ENCODE measurements around the gene PRPF19.

PRPF19 gene

GRCh38 chr11:60937811-60938210, 31.4 kb upstream of the PRPF19 start:
- DNase-seq (ENCODE audit: low spot score) = no peak

DNA sequence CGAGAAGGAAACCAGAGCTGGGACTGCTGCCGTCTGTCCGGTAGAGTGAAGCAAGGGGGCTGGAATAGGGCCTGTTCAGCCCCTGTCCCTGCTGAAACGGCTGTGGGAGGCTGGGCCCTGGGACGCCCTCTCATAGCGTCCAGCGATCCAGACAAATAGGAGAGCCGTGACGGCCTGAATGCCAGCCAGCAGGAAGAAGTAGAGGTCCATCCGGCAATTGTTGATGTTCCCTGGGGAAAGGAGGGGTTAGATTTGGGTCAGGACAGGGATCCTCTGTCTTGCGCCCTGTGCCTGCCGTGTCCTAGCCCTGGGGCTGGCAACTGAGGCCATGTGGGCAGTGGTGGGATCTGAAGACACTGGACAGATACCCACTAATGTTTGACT, 30.8 kb upstream of the PRPF19 start:
- DNase-seq (ENCODE audit: low spot score) = no peak

DNA sequence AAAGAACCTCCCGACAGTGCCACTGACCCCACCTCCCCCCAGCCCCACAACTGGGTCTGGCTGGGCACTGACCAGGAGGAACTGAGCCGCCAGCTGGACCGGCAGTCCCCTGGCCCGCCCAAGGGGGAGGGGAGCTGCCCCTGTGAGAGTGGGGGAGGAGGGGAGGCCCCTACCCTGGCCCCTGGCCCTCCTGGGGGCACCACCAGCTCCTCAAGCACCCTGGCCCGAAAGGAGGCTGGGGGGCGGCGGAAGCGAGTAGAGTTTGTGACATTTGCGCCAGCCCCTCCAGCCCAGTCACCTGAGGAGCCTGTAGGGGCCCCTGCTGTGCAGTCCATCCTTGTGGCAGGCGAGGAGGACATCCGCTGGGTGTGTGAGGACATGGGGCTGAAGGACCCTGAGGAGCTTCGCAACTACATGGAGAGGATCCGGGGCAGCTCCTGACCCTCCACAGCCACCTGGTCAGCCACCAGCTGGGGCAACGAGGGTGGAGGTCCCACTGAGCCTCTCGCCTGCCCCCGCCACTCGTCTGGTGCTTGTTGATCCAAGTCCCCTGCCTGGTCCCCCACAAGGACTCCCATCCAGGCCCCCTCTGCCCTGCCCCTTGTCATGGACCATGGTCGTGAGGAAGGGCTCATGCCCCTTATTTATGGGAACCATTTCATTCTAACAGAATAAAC, 30.2 kb upstream of the PRPF19 start:
- no peak for DNase-seq (ENCODE audit: low spot score)

- no peak for DNase-seq (ENCODE audit: low spot score)
Measured at GRCh38 chr11:60935676-60936442, 29.5 kb upstream of the PRPF19 start.

GRCh38 chr11:60934790-60935605, 28.6 kb upstream of the PRPF19 start:
- no peak for DNase-seq (ENCODE audit: low spot score)

DNA sequence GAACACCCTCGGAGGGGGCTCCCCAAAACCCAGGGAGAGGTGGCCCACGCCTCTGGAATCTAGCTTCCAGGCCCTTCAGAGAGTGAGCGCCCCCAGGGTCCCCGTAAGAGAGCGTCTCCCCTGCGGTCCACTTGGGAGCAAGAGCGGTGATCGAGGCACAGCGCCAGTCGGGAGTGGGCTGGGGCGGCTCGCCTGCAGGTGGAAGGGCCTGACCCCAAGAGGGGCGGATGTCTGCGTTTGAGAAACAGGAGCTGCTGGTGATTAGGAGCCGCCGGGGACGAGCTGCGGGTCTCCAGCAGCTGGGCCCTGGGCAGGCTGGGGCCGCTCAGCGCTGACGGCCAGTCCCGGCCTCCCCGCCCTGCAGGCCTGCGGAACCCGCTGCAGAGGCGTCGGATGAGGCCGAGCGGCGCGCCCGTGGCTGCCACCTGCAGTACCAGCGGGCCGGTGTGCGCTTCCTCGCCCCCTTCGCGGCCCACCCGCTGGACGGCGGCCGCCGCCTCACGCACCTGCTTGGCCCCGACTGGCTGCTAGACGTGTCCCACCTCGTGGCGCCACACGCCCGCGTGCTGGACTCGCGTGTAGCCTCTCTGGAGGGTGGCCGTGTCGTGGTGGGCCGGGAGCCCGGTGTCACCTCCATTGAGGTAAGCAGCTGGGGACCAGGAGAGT, 27.9 kb upstream of the PRPF19 start:
- DNase-seq (ENCODE audit: low spot score) = no peak

GRCh38 chr11:60933416-60934123, 27.2 kb upstream of the PRPF19 start:
- no peak for DNase-seq (ENCODE audit: low spot score)

- DNase-seq (ENCODE audit: low spot score) = no peak
Measured at GRCh38 chr11:60932605-60933356, 26.4 kb upstream of the PRPF19 start.

GRCh38 chr11:60931917-60932316, 25.5 kb upstream of the PRPF19 start:
- DNase-seq (ENCODE audit: low spot score) = no peak

- DNase-seq (ENCODE audit: low spot score) = no peak
Measured at GRCh38 chr11:60930394-60930793, 24.0 kb upstream of the PRPF19 start.

- no peak for DNase-seq (ENCODE audit: low spot score)
Measured at GRCh38 chr11:60929764-60930163, 23.4 kb upstream of the PRPF19 start.

- DNase-seq (ENCODE audit: low spot score) = no peak
Measured at GRCh38 chr11:60928563-60929001, 22.2 kb upstream of the PRPF19 start.

GRCh38 chr11:60927600-60927999, 21.2 kb upstream of the PRPF19 start:
- DNase-seq (ENCODE audit: low spot score) = no peak

GRCh38 chr11:60927061-60927592, 20.7 kb upstream of the PRPF19 start:
- no peak for DNase-seq (ENCODE audit: low spot score)

GRCh38 chr11:60926500-60926899, 20.1 kb upstream of the PRPF19 start:
- DNase-seq (ENCODE audit: low spot score) = no peak

DNA sequence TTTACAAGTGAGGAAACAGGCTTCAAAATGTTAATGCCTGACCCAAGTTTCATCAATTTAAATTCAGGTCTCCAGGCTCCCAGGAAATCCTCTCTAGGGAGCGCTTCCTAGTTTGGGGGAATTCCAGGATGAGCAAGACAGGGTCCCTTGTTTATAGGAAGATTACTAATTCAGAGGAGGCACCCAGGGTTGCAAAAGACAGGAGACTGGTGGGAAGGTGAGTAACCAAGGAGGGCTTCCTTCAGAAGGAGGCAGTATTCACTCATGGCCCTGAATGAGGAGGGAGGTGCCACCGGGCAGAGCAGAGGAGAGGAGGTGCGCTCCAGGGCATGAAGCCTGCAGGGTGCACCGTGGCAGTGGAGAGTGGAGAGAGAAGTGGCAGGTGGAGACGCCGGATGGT, 19.5 kb upstream of the PRPF19 start:
- peak; percentile 65 for DNase-seq (ENCODE audit: low spot score)

DNA sequence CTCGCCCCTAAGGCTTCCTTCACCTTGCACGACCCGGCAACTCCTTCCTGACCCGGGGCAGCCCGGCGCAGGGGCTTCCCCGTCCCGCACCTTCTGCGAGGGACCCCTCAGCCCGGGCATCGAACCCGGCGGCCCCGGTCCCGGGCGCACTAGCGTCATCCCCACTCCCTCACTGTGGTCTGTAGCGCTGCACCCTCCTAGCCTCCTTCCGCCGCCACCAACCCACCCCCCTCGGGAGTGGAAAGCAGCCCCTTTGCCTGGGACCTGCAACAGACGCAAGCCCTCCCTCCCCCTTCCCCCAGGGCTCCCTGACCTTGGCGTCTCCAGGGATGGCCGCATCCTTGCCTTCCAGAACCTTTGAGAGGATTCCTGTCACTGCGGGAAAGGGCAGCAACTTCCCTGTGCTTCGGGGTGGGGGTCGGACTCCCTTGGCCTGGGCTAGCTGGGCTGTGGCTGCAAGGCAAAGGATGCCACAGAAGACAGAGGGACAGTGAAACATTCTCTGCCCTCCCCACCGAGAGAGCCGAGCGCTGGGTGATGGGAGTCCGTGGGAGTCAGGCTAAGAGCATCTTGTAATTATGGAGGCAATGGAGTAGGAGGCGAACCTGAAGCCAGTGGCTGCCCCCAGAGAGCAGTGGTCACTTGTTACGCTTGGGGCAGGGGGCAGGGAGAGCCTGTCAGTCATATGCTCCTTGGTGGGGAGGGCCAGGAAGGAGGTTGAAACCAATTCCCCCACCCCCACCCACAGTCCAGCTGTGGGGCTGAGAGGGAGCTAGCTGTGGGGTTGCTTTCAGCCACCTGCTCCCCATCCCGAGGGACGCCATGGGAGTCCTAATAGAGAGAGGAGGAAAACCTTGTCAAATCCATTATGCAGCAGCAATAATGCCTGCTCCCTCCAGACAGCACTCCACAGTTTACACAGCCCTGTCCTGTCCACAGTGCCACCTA, 18.8 kb upstream of the PRPF19 start:
- no peak for DNase-seq (ENCODE audit: low spot score)

DNA sequence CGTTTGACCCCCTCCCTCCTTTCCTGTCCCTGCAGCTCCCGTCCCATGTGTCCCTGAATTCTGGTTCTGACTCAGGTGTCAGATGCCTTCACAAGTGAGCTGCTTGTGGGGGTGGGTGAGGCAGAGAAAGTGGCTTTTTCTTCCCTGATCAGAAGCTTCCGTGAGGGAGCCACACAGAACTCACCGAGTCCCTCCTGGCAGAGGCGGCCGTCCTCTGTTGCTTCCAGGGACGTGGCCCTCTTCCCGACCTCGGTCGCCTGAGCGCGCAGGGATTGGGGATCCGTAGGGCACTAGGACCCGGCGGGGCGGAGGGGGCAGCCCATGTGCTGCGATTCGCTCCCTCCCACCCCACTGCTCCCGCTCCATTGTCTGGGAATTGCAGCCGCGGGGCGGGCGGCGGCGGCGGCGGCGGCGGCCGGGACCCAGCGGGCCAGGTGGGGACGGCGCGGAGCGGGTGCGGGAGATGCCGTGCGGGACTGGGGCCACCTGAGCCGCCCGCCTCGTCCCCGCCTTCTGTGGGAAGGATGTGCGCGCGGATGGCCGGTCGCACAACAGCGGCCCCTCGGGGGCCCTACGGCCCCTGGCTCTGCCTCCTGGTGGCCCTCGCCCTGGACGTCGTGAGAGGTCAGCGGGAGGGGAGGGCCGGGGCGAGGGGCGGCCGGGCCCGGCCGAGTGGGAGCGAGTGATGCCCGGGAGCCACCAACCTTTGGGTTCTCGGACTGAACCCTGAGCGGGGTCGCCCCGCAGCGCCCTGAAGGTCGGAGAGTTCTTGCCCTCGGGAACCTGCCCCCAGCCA, 17.9 kb upstream of the PRPF19 start, which contains the start of gene TMEM132A:
TSS of gene TMEM132A (plus strand) at position 351 of the 796 bp plus-strand sequence. CDS start at position 525, 174 bp downstream.
- peak; percentile 94 for DNase-seq (ENCODE audit: low spot score)

DNA sequence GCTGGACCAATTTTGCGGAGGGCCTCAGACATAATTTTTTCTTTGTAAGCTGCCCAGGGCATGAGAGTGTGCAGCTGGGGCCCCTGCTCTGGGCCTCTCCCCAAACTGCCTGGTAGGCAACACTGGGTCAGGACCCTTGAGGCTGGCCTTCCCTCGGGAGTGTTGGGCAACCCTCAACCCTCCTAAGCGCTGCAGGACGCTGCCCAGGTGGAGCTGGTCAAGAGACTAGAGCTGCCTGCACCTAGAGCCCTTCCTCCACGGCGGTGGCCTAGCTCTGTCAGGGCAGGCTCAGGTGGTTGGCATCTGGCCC, 17.4 kb upstream of the PRPF19 start:
- no peak for DNase-seq (ENCODE audit: low spot score)
